ENCODE results near the gene PDLIM7.

- no peak for TF ChIP-seq CTCF (optimal IDR thresholded peaks at IDR 0.05 in 1 of 3, IDR thresholded peaks at IDR 0.05 in 1 of 3, conservative IDR thresholded peaks at IDR 0.05 in 1 of 3; ENCODE audit: extremely low read depth in 1 of 3, insufficient read depth in 2 of 3, low read length in 3 of 3)
- no peak for TF ChIP-seq EZH2 (IDR thresholded peaks at IDR 0.05; ENCODE audit: low read length)
Measured at GRCh38 chr5:177443144-177443983, 54.0 kb downstream of the PDLIM7 start.
